Melanocyte of skin (primary cell): ENCODE data around the gene UHRF2. TPM values are rescaled to one million over a fixed set of nuclear protein-coding genes. Genes with fewer than 3 reads are reported as not detected.

Source experiments
- small RNA-seq, 2 donors: library from RNA; depleted of rRNA; stranded (forward); fragments of <200 nt; gene quantifications; one replicate each; pipeline ENCODE3, GENCODE V24; 2012
- total RNA-seq, 2 donors: library from RNA; depleted of rRNA; stranded (reverse); fragments of >200 nt; gene quantifications; 2 replicates each; pipeline ENCODE4 v1.2.3, GENCODE V29; 2012

The UHRF2 gene
- 100 to 1,000 TPM in 1 of 2 donors, 10 to 100 TPM in 1; 63.0 to 108 TPM for total RNA-seq

GRCh38 chr9:6412487-6413364 is at the start of gene UHRF2:
TSS of gene UHRF2 (plus strand) at chr9:6413199. CDS start at chr9:6413491, 292 bp downstream.

Small RNA genes within 50 kb of the gene (small RNA-seq; reads per million reads assigned to genes)
- 0 reads per million in 2 donors for gene RN7SL25P

Other genes starting within 250 kb of the UHRF2 start
- gene IL33, start 197.4 kb upstream of the UHRF2 start, total RNA-seq = under 1 TPM; 0.33 to 0.69 TPM
- not detected for gene TPD52L3, start 84.8 kb upstream of the UHRF2 start, total RNA-seq
- gene GLDC, start 232.5 kb downstream of the UHRF2 start, total RNA-seq = 10 to 100 TPM; 27.5 to 46.0 TPM